ENCODE data around the gene ZNF438.
"Not testable (repeated sequence)": the region's sequence is repeated elsewhere in the genome, so short reads cannot be mapped to it uniquely, and the experiment has no call there.

Gene ZNF438

GRCh38 chr10:30803892-30804322 is 227.8 kb downstream of the ZNF438 start:
- DNase-seq (ENCODE audit: low spot score), result no peak

DNA sequence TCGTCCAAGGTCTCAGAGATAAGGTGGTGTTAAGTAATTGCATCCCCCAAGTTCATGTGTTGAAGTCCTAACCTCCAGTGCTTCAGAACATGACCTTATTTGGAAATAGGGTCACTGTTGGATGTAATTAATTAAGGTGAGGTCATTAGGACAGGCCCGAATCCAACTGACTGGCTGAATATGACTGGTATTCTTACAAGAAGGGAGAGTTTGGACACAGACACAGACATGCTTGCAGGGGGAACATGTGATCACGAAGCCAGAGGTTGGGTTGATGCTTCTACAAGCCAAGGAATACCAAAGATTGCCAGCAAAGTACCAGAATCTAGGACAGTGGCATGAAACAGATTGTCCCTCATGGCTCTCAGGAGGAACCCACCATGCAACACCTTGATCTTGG is 228.6 kb downstream of the ZNF438 start:
- no peak for DNase-seq (ENCODE audit: low spot score)

DNA sequence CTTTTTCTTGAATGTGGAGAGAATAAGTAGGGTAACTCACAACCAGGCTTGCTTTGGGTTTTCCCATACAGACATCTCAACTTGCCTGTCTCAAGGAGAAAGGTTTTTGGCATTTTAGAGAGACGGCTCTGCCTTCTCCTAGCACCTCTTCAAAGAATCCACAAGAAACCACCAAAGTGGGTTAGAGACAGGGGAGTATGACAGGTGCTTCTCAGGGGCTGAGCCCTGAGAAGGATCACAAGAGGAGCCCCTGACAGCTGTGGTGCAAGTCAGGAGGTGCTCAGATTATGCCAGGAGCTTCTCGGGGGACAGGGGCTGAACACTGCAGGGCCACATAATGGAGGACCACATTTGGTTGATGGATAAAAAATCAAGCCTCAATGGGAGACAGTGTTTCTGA is 231.3 kb downstream of the ZNF438 start:
- no peak for DNase-seq (ENCODE audit: low spot score)

DNA sequence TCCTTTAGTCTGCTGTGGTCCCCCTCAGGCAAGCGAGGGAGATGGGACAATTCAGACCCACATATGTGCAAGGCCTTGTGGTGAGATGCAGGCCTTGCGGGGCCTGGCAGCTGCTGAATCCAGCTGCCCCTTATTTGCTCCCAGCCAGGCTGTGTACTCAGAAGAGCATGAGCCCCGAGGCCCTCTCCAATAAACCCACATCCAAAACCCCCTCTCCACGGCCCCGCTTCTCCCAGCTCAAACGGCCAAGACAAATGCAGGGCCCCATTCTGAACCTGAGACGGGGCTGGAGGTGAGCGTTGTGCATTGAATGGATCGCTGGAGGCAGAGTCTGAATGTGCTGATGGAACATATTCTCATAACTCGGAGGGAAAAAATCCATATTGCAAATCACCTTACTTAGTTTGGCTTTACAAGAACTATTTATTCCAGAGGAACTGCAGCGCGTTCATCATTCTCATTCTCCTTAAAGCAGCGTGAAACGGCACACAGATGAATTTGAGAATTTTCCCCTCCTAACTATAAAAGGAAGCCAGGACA is 232.9 kb downstream of the ZNF438 start:
- DNase-seq (ENCODE audit: low spot score), result no peak

GRCh38 chr10:30795024-30795423 is 236.6 kb downstream of the ZNF438 start:
- DNase-seq (ENCODE audit: low spot score), result not testable (repeated sequence)
